ENCODE results near the gene CCDC82. TPM values are rescaled to one million over a fixed set of nuclear protein-coding genes. Genes with fewer than 3 reads are reported as not detected.
A peak's percentile ranks its signal among the peaks of the same experiment; 100 is the strongest.
"Not testable (repeated sequence)": the region's sequence is repeated elsewhere in the genome, so short reads cannot be mapped to it uniquely, and the experiment has no call there.

Gene CCDC82
- total RNA-seq = 10 to 100 TPM; 34.0 to 38.0 TPM

DNA sequence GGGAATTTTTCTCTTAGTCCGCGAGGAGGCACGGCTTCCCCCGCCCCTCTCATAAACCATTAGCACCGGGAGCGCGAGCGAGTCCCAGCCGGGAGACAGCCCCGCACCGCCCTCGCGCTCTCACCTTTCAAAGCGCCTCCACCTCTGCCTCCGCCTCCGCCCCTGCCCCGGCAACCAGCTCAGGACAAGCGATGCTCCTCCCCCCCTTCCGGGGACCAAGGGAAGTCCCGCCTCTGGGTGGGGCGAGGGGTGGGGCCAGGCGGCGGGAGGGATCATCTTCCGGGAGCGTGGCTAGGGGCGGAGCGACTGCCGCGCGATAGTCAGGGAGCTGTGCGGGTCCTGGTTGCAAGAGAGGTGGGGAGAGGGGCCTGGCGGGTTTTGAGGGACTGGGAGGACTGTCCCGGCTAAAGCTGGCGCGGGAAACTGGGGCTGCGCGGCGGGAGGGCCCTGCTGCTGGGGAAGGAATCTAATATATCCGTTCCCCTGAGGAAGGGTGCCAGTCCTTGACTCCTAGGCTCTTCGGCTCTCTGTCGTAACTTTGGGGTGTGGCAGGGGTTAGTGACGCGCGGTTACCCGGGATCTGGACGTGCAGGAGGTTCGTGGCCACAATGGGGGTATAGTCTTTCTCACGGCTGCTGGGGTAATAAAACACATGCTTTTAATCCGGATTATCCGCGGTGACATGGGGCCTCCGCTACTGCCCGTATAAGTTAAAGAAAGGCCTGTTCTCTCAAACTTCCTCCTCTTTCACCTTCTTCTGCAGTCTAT, at the start of gene CCDC82, which contains the start of gene JRKL:
CCDC82 (minus strand) TSS at position 193 of the 768 bp plus-strand sequence. CDS start 5,165 bp downstream, outside the sequence.
JRKL (plus strand) TSS at position 294 of the 768 bp plus-strand sequence. CDS start 637 bp downstream, outside the sequence.
- H3K27ac Mint-ChIP-seq = peak within 1 kb of the TSS; percentile 95
- no peaks in the 10 kb centered on the region for H3K9me3 Mint-ChIP-seq
- no peaks in the 10 kb centered on the region for H3K27me3 Mint-ChIP-seq
- H3K36me3 Mint-ChIP-seq (ENCODE audit: low read depth) = peaks cover 27% of the 10 kb centered on the region
- DNase-seq = peak; percentile 98
- peaks cover 61% of the 10 kb centered on the region for H3K4me1 Mint-ChIP-seq
- peak within 1 kb of the TSS; percentile 89 for H3K4me3 Mint-ChIP-seq
- ChIA-PET POLR2A (interaction anchor here (0.6 to 1.6 kb wide), 5 partner anchors 19 to 601 kb away, joined by 3 to 7 read pairs (median 5); partner anchors contain the start of gene MAML2), CTCF (interaction anchor here (0.6 to 3.0 kb wide), 7 partner anchors 19 to 554 kb away, joined by 3 to 20 read pairs (median 3); partner anchors contain the start of gene MAML2)

DNA sequence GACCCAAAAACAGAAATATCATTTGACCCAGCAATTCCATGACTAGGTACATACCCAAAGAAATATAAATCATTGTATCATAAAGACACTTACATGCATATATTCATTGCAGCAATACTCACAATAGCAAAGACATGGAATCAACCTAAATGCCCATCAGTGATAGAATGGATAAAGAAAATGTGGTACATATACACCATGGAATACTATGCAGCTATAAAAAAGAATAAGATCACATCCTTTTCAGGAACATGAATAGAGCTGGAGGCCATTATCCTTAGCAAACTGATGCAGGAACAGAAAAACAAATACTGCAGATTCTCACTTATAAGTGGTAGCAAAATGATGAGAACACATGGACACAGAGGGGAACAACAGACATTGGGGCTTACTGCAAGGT, 42.9 kb upstream of the CCDC82 start:
- POLR2A ChIA-PET; H3K27ac Mint-ChIP-seq; H3K9me3 Mint-ChIP-seq; H3K4me1 Mint-ChIP-seq; DNase-seq; H3K36me3 Mint-ChIP-seq (ENCODE audit: low read depth); CTCF ChIA-PET; H3K4me3 Mint-ChIP-seq: not testable (repeated sequence)
- peaks cover 61% of the 10 kb centered on the region for H3K27me3 Mint-ChIP-seq

DNA sequence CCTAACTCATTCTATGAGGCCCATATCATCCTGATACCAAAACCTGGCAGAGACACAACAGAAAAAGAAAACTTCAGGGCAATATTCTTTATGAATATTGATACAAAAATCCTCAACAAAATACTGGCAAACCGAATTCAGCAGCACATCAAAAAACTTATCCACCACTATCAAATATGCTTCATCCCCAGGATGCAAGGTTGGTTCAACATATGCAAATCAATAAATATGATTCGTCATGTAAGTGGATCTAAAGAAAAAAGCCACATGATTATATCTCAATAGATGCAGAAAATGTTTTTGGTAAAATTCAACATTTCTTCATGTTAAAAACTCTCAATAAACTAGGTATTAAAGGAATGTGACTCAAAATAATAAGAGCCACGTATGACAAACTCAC, 41.0 kb upstream of the CCDC82 start:
- H3K27ac Mint-ChIP-seq = no peak overlapping the region
- H3K27me3 Mint-ChIP-seq = peaks cover 46% of the 10 kb centered on the region
- CTCF ChIA-PET = no interaction called here

DNA sequence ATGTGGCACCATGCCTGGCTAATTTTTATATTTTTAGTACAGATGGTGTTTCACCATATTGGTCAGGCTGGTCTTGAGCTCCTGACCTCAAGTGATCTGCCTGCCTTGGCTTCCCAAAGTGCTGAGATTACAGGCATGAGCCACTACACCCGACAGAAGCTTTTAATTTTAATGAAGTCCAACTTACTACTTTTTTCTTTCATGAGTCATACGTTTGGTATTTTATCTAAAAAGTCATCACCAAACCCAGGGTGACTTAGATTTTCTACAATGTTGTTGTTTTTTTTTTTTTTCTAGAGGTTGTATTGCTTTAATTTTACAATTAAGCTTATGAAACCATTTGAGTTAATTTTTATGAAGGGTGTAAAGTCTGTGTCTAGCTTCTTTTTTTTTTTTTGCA, 35.0 kb upstream of the CCDC82 start:
- Mint-ChIP-seq H3K36me3 (ENCODE audit: low read depth) (no peaks in the 10 kb centered on the region), H3K9me3 (no peaks in the 10 kb centered on the region), H3K27ac (no peak overlapping the region), H3K4me3 (no peak overlapping the region), H3K27me3 (peaks cover 29% of the 10 kb centered on the region), H3K4me1 (peaks cover 2% of the 10 kb centered on the region)
- POLR2A ChIA-PET = interaction anchor here (0.6 kb wide), 1 partner anchor 35 kb away, joined by 7 read pairs; the partner anchor contains the start of gene JRKL
- no peak for DNase-seq
- CTCF ChIA-PET = interaction anchor here (0.7 kb wide), 1 partner anchor 196 kb away, joined by 3 read pairs; no protein-coding TSS in a partner anchor

More for the DNA sequence above, 41.0 kb upstream of the CCDC82 start:
- Mint-ChIP-seq H3K36me3 (ENCODE audit: low read depth) (no peaks in the 10 kb centered on the region), H3K4me3 (no peak overlapping the region), H3K4me1 (peaks cover 2% of the 10 kb centered on the region), H3K9me3 (no peaks in the 10 kb centered on the region)
- no peak for DNase-seq
- POLR2A ChIA-PET = no interaction called here

DNA sequence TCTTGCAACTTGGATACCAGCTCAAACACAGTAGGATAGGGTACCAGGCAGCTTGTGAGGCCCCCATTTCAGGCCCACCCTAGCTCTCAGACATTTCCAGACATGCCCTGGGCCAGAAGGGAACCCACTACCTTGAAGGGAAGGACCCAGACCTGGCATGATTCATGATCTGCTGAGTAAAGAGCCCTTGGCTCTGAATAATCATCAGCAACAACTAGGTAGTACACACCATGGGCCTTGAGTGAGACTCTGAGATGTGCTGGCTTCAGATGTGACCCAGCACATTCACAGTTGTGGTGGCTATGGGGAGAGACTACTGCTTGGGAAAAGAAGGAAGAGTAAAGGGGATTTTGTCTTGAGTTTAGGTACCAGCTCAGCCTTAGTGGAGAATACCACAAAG, 23.7 kb upstream of the CCDC82 start:
- H3K4me1 Mint-ChIP-seq = no peaks in the 10 kb centered on the region
- no peak for DNase-seq
- H3K27ac Mint-ChIP-seq = no peak overlapping the region
- peaks cover 14% of the 10 kb centered on the region for H3K27me3 Mint-ChIP-seq
- H3K9me3 Mint-ChIP-seq = no peaks in the 10 kb centered on the region
- CTCF ChIA-PET = interaction anchor here (0.9 to 1.5 kb wide), 2 partner anchors 9 to 20 kb away, joined by 3 to 4 read pairs; no protein-coding TSS in a partner anchor
- no peaks in the 10 kb centered on the region for H3K36me3 Mint-ChIP-seq (ENCODE audit: low read depth)
- POLR2A ChIA-PET = no interaction called here
- no peak overlapping the region for H3K4me3 Mint-ChIP-seq

DNA sequence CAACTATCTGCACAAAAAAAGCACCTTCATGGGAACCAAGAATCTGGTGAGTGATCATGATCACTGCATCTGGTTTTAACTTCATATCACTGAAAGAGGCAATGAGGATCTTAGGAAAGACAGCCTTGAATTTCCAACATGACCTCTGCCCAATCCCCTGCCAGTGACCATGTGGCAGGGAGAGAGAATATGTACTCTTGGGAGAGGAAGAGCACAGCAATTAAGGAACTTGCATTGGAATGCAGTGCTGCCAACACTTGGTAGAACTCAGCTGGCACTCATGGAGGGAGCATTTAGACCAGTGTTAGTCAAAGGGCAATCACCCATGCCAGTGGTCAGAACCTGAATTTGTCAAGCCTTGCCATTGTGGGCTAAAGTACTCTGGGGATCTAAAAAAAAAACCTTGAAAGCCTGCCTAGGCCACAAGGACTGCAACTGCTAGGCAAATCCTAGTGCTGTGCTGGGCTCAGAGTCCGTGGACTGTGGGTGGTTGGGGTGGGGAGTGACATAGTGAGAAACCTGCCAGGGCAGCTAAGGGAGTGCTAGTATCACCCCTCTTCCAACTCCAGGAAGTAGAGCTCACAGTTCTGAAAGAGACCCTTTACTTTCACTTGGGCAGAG, 23.2 kb upstream of the CCDC82 start:
- H3K4me1 Mint-ChIP-seq = no peaks in the 10 kb centered on the region
- no peak overlapping the region for H3K4me3 Mint-ChIP-seq
- POLR2A ChIA-PET = no interaction called here
- no peaks in the 10 kb centered on the region for H3K36me3 Mint-ChIP-seq (ENCODE audit: low read depth)
- H3K9me3 Mint-ChIP-seq = no peaks in the 10 kb centered on the region
- DNase-seq = no peak
- CTCF ChIA-PET = interaction anchor here (0.9 kb wide), 1 partner anchor 19 kb away, joined by 3 read pairs; no protein-coding TSS in a partner anchor
- H3K27ac Mint-ChIP-seq = no peak overlapping the region
- peaks cover 11% of the 10 kb centered on the region for H3K27me3 Mint-ChIP-seq

DNA sequence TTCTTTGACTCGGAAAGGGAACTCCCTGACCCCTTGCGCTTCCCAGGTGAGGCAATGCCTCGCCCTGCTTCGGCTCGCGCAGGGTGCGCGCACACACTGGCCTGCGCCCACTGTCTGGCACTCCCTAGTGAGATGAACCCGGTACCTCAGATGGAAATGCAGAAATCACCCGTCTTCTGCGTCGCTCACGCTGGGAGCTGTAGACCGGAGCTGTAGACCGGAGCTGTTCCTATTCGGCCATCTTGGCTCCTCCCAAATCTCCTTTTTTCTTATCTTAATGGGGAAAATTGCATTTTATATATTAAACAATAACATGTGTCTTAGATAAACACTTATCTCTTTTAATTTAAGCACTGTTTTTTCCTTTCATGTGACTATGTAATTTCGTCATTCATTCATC, 21.7 kb upstream of the CCDC82 start:
- peak overlapping the region; percentile 59 for H3K4me3 Mint-ChIP-seq
- H3K4me1 Mint-ChIP-seq; H3K27me3 Mint-ChIP-seq; POLR2A ChIA-PET; DNase-seq; H3K27ac Mint-ChIP-seq; H3K36me3 Mint-ChIP-seq (ENCODE audit: low read depth); H3K9me3 Mint-ChIP-seq; CTCF ChIA-PET: not testable (repeated sequence)

DNA sequence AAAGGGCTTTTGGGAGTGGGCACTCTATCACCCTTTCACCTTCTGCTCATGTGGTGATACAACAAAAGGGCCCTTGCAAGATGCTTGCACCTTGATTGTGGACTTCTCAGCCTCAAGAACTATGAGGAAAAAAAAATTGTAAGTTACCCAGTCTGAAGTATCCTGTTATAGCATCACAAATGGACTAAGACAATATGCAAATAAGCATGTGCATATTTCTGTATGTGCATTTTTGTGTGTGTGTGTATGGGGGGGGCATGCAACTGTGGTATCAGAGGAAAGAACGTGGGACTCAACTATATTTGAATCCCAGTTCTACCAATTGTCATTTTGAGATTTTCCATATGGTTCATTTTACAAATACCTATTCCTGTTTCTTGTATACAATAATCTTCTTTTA, 11.0 kb upstream of the CCDC82 start:
- H3K9me3 Mint-ChIP-seq = peaks cover 3% of the 10 kb centered on the region
- POLR2A ChIA-PET = no interaction called here
- CTCF ChIA-PET = no interaction called here
- no peak for DNase-seq
- H3K27me3 Mint-ChIP-seq = peaks cover 28% of the 10 kb centered on the region
- no peaks in the 10 kb centered on the region for H3K36me3 Mint-ChIP-seq (ENCODE audit: low read depth)
- no peak overlapping the region for H3K27ac Mint-ChIP-seq
- H3K4me1 Mint-ChIP-seq = no peaks in the 10 kb centered on the region
- no peak overlapping the region for H3K4me3 Mint-ChIP-seq

DNA sequence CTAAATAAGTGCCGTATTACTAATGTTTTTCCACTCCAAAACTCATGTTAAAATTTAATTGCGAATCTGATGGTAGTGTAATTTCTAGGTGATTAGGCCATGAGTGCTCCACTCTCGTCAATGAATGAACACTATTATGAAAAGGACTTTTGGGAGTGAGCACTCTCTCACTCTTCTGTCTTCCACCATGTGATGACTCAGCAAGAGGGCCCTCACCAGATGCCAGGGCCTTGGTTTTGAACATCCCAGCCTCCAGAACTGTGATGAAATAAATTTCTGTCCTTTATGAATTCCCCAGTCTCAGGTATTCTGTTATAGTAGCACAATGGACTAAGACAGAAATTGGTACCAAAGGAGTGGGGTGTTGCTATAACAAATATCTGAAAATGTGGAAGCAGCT, 8.2 kb upstream of the CCDC82 start:
- no peak for DNase-seq
- ChIA-PET POLR2A (no interaction called here), CTCF (no interaction called here)
- Mint-ChIP-seq H3K9me3 (peaks cover 3% of the 10 kb centered on the region), H3K36me3 (ENCODE audit: low read depth) (no peaks in the 10 kb centered on the region), H3K27me3 (peaks cover 10% of the 10 kb centered on the region), H3K4me3 (no peak overlapping the region), H3K4me1 (peaks cover 7% of the 10 kb centered on the region), H3K27ac (no peak overlapping the region)

DNA sequence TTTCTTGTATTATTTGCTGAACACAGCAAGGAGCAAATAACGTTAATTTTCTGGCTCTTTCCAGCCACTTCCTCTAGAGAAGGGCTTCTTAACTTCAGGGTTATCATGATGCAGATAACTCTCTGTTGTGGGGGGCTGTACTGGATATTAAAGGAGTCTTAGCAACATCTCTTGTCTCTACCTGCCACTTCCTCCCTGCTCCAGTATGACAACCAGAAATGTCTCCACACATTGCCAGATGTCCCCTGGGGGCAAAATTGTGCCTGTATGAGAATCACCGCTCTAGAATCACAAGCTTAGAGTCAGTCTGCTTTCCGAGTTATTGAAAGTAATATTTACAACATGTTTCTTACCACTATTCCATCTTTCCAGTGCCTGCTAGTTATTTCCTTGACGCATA, 6.9 kb upstream of the CCDC82 start:
- ChIA-PET CTCF (no interaction called here), POLR2A (no interaction called here)
- Mint-ChIP-seq H3K27ac (no peak overlapping the region), H3K4me1 (peaks cover 17% of the 10 kb centered on the region), H3K4me3 (no peak overlapping the region), H3K36me3 (ENCODE audit: low read depth) (no peaks in the 10 kb centered on the region), H3K9me3 (peaks cover 3% of the 10 kb centered on the region), H3K27me3 (peaks cover under 1% of the 10 kb centered on the region)
- DNase-seq = no peak

DNA sequence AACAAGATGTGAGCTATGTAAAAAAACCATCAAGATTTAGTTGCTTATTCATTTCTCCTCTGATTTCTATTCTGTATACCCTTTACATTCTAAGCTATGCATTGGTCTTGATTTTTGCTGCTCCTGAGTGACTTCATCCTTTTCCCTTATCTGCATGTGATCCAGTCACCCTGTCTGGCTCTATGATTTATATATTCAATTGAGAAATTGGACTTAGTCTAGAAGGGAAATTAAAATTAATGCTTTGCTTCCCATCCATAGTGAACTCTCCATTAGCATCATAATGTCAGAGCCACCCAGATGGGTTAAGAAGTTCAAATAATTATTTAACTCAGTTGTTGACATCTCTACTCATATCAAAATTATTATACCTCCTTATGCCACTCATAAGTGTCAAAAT, 5.1 kb upstream of the CCDC82 start:
- CTCF ChIA-PET = interaction anchor here (0.6 to 1.6 kb wide), 8 partner anchors 10 to 1301 kb away, joined by 3 to 13 read pairs (median 4); partner anchors contain the start of gene CEP57
- H3K4me3 Mint-ChIP-seq = no peak overlapping the region
- POLR2A ChIA-PET = no interaction called here
- H3K27me3 Mint-ChIP-seq = no peaks in the 10 kb centered on the region
- DNase-seq = no peak
- H3K4me1 Mint-ChIP-seq = peaks cover 31% of the 10 kb centered on the region
- peaks cover 3% of the 10 kb centered on the region for H3K9me3 Mint-ChIP-seq
- H3K27ac Mint-ChIP-seq = no peak overlapping the region
- H3K36me3 Mint-ChIP-seq (ENCODE audit: low read depth) = peaks cover 13% of the 10 kb centered on the region

DNA sequence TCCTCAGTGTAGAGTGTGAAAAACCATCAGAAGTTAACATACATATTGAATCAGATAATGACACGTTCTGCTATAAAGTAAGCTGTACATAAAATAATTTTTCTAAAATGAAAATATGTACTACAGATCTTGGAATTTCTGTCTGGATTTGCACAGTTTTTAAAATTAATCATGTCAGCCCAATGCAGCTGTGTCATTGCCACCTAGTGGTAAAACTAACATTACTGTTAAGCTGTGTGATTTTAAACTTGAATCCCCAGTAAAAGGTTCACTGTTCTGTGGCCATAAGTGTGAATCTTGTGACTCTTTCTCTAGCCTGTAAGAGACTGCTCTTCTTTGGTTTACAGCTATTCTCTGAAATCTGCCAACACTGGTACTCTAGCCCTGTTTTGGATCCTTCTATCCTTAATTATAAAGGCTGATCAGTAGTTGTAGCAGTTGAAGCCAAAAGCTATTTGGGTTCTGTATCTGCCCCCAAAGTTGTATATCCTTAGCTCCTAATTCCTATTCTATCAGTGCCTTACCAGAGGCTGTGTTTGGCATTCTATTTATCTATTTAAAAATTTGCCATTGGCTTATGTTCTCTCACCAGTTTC, 4.1 kb upstream of the CCDC82 start:
- peak; percentile 14 for DNase-seq
- peaks cover 3% of the 10 kb centered on the region for H3K9me3 Mint-ChIP-seq
- no peak overlapping the region for H3K4me3 Mint-ChIP-seq
- no peak overlapping the region for H3K27ac Mint-ChIP-seq
- H3K4me1 Mint-ChIP-seq = peaks cover 32% of the 10 kb centered on the region
- POLR2A ChIA-PET = interaction anchor here (1.3 kb wide), 1 partner anchor 51 kb away, joined by 4 read pairs; the partner anchor contains the start of gene MAML2
- peaks cover 16% of the 10 kb centered on the region for H3K36me3 Mint-ChIP-seq (ENCODE audit: low read depth)
- H3K27me3 Mint-ChIP-seq = no peaks in the 10 kb centered on the region
- CTCF ChIA-PET = interaction anchor here (0.6 to 1.6 kb wide), 15 partner anchors 10 to 1301 kb away, joined by 3 to 13 read pairs (median 3); partner anchors contain the start of gene CEP57

Data from activated CD4-positive, alpha-beta T cell treated with anti-CD3 and anti-CD28 coated beads, Interleukin-2, amount 10 ng/mL, durations not matched to agents 7 days and 5 days (primary cell).